Vagina (tissue), 2 donors: ENCODE results near the gene B4GALNT3. TPM values are rescaled to one million over a fixed set of nuclear protein-coding genes. Genes with fewer than 3 reads are reported as not detected.

Experiments used
- DNase-seq, 2 donors: peaks; one replicate each; pipeline ENCODE4 v3.0.0-alpha.2; 2017; ENCODE audit errors: extremely low spot score in 2 of 2
- H3K27ac ChIP-seq: fragments of 200-600 bp; sonication (generic); one replicate; pipeline ENCODE4 v1.5.1; 2019
- H3K27me3 ChIP-seq: fragments of 200-600 bp; sonication (generic); one replicate; pipeline ENCODE4 v1.5.1; 2019
- H3K36me3 ChIP-seq, 2 donors: fragments of 200-600 bp; sonication (generic); one replicate each; pipeline ENCODE4 v1.5.1; 2017 to 2019
- H3K4me1 ChIP-seq: fragments of 200-600 bp; sonication (generic); one replicate; pipeline ENCODE4 v1.5.1; 2019
- H3K4me3 ChIP-seq, 2 donors: fragments of 200-600 bp; sonication (generic); 1 replicate in 1 of 2; 2 replicates in 1 of 2; pipeline ENCODE4 v1.5.1; 2016 to 2019
- H3K9me3 ChIP-seq: fragments of 200-600 bp; sonication (generic); one replicate; pipeline ENCODE4 v1.5.1; 2019
- CTCF ChIP-seq, 3 experiments: fragments of 450-650 bp in 2 of 3; fragments of 200-600 bp in 1 of 3; sonication (generic) in 1 of 3; IDR thresholded peaks; one replicate each; pipeline ENCODE4 v1.5.1; 2017 to 2019; ENCODE audit warnings: antibody characterized with exemption in 3 of 3, mild to moderate bottlenecking in 2 of 3, moderate library complexity in 2 of 3
- POLR2A ChIP-seq, 2 donors: fragments of 450-650 bp; IDR thresholded peaks; one replicate each; pipeline ENCODE4 v1.6.1; 2017; ENCODE audit warnings: antibody characterized with exemption in 2 of 2, mild to moderate bottlenecking in 2 of 2, moderate library complexity in 2 of 2
- POLR2AphosphoS5 ChIP-seq, 2 donors: sonication (generic); formaldehyde crosslinking; IDR thresholded peaks; one replicate each; pipeline ENCODE4 v1.9.0; 2017; ENCODE audit warnings: antibody characterized with exemption in 2 of 2, mild to moderate bottlenecking in 2 of 2, low read depth in 1 of 2; ENCODE audit not compliant: insufficient read depth in 1 of 2
- intact Hi-C: fragments of 100-400 bp; cut with DNase I; formaldehyde crosslinking; loops from one replicate; pipeline ENCODE4 v1.15.1; 2023
- total RNA-seq: library from RNA; depleted of rRNA; stranded (reverse); fragments of >200 nt; gene quantifications from one replicate; pipeline ENCODE4 v1.2.3, GENCODE V29; 2016

The B4GALNT3 gene
- total RNA-seq, 1 donor from 2014 or later: 13.3 TPM

GRCh38 chr12:473863-474577, 14.3 kb downstream of the B4GALNT3 start:
- H3K9me3 ChIP-seq: no peaks in the 10 kb centered on the region
- TF ChIP-seq POLR2AphosphoS5 (IDR thresholded peaks at IDR 0.05; ENCODE audit: insufficient read depth in 1 of 2, low read depth in 1 of 2) (no peak), CTCF (IDR thresholded peaks at IDR 0.05) (no peak), POLR2A (IDR thresholded peaks at IDR 0.05) (no peak)
- H3K27ac ChIP-seq: no peak overlapping the region
- H3K4me3 ChIP-seq: no peak overlapping the region
- no peaks in the 10 kb centered on the region for H3K4me1 ChIP-seq
- no peak for DNase-seq
- intact Hi-C loops: no loop called here
- H3K36me3 ChIP-seq: no peaks in the 10 kb centered on the region
- no peaks in the 10 kb centered on the region for H3K27me3 ChIP-seq

GRCh38 chr12:475286-475685, 15.5 kb downstream of the B4GALNT3 start:
- Histone ChIP-seq H3K27ac (no peak overlapping the region), H3K36me3 (no peaks in the 10 kb centered on the region), H3K4me1 (no peaks in the 10 kb centered on the region), H3K27me3 (no peaks in the 10 kb centered on the region), H3K4me3 (no peak overlapping the region), H3K9me3 (no peaks in the 10 kb centered on the region)
- TF ChIP-seq POLR2AphosphoS5 (IDR thresholded peaks at IDR 0.05; ENCODE audit: insufficient read depth in 1 of 2, low read depth in 1 of 2): no peak
- intact Hi-C loops: no loop called here
- no peak for DNase-seq

DNA sequence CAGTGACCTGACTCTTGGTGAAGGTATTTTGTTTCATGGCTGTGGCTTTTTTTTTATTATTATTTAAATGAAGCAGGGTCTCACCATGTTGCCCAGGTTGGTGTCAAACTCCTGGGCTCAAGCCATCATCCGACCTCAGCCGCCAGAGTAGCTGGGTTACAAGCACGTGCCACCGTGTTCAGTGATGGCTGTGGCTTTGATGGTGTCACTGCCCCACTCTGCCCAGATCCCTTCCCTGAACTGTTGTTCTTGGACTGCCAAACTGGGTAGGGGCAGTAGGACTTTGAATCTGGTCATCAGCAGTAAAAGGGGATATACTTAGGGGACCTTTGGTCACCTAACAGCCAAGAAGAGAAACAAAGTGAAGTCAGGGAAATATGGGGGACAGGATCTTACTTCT, 19.4 kb downstream of the B4GALNT3 start:
- DNase-seq: no peak
- TF ChIP-seq CTCF (IDR thresholded peaks at IDR 0.05): no peak
- TF ChIP-seq POLR2A (IDR thresholded peaks at IDR 0.05): no peak
- TF ChIP-seq POLR2AphosphoS5 (IDR thresholded peaks at IDR 0.05; ENCODE audit: insufficient read depth in 1 of 2, low read depth in 1 of 2): no peak
- Histone ChIP-seq H3K36me3 (no peaks in the 10 kb centered on the region), H3K27me3 (no peaks in the 10 kb centered on the region), H3K4me3 (no peak overlapping the region), H3K9me3 (no peaks in the 10 kb centered on the region), H3K4me1 (peaks cover 7% of the 10 kb centered on the region), H3K27ac (no peak overlapping the region)
- intact Hi-C loops: no loop called here

DNA sequence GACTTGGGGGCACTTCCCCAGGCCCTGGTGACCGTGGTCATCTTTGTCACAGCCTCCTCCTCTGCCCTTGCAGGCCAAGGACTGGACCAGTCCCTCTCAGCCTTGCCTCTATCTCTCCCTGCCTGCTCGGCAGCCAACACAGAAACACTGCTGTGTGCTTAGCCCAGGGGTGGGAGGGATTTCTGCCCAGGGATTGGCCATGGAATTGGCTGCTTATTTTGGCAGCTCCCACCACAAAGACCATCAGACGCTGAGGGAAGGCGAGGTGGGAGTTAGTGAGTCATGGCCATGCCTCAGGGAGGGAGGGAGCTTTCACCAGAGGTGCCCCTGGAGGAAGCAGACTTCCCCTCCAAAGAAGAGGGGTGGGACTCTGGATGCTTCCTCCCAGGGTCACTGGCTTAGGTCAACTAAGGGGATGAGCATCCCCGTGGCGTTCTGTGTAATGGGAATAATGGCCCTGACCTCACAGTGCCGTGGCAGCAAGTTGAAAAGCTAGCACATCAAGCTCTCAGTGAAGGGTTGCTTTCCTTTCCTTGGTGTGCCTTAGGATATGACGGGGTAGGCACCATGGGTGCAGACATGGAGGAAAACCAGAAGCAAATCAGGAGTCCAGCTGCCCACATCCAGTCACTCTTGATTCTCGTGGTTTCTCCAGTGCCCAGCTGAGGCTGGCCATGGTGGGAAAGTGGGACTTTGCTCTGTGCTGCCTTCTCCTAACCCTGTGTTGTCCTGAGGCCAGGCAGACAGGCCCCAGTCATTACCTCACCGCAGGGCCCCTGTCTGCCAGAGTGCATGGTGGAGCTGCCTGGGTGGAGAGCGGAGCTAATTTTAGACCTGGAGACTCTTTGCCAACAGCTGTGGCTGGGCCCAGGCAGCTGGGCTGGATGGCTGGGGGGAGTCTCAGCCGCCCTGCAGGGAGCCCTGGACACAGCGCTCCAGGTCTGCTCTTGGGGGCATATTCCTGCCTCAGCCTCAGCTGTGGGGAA, 21.4 kb downstream of the B4GALNT3 start:
- Histone ChIP-seq H3K27ac (no peak overlapping the region), H3K36me3 (no peaks in the 10 kb centered on the region), H3K27me3 (no peaks in the 10 kb centered on the region), H3K9me3 (no peaks in the 10 kb centered on the region), H3K4me1 (peaks cover 7% of the 10 kb centered on the region), H3K4me3 (no peak overlapping the region)
- intact Hi-C loops: no loop called here
- TF ChIP-seq POLR2AphosphoS5 (IDR thresholded peaks at IDR 0.05; ENCODE audit: insufficient read depth in 1 of 2, low read depth in 1 of 2) (peak in 1 of 2 donors; percentile 18), CTCF (IDR thresholded peaks at IDR 0.05) (no peak)
- DNase-seq: peak in 1 of 2 donors; percentile 81

DNA sequence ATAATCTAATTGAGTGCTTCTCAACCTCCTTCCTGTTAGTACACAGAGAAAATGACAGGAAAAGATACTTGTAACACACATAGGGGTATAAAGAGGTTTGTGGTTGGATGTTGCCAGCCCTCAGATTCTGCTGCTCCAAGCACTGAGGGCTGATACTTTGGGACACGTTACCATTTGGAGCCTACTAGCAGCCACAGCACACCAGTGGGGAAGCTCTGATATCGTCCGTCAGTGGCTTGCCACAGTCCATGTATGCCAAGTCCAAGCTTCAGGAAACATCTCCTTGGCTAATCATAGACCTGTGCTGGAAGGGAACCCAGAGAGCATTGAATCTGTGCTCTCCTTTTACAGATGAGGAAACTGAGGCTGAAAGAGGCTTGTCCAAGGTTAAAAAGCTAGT, 22.3 kb downstream of the B4GALNT3 start:
- intact Hi-C loops: no loop called here
- peak in 1 of 2 donors; percentile 22 for DNase-seq
- Histone ChIP-seq H3K4me3 (no peak overlapping the region), H3K4me1 (peaks cover 7% of the 10 kb centered on the region), H3K9me3 (no peaks in the 10 kb centered on the region), H3K27me3 (no peaks in the 10 kb centered on the region), H3K27ac (no peak overlapping the region), H3K36me3 (no peaks in the 10 kb centered on the region)
- TF ChIP-seq CTCF (IDR thresholded peaks at IDR 0.05): no peak
- no peak for TF ChIP-seq POLR2A (IDR thresholded peaks at IDR 0.05)
- no peak for TF ChIP-seq POLR2AphosphoS5 (IDR thresholded peaks at IDR 0.05; ENCODE audit: insufficient read depth in 1 of 2, low read depth in 1 of 2)
